ENCODE data around the gene AFF3. TPM values are rescaled to one million over a fixed set of nuclear protein-coding genes. Genes with fewer than 3 reads are reported as not detected.
"Not testable (repeated sequence)": the region's sequence is repeated elsewhere in the genome, so short reads cannot be mapped to it uniquely, and the experiment has no call there.

Gene AFF3
- total RNA-seq, 2 donors from 2014 or later = 20.8 to 22.8 TPM

DNA sequence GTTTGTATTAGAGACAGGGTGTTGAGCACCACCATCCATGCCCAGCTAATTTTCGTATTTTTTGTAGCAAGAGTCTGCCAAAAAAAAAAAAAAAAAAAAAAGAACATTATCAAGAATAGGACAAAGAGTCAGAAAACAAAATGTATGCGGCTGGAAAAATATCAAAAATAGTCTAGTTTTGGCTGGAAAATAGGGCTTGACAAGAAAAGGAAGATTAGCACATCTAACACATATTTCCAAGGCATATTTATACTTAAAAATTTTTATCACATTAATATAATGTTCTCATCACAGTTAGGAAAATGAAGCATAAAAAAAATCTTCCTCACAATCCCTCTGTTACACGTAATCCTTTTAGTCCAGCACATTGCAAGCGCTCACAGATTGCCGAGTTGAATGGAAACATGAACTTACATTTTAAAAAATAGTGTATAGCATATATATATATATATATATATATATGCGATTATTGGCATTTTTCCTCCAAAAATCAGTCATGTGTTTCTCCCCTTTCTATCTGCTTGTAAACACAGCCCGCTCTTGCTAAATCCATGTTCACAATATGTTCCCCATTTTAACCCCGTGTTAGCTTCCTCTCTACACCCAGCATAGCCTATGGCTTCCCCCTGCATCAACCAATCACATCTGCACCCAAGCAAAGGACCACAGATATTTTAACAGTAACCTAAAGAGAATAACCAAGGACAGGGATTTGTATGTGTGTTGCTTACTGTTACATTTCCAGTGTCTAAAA lies 183.0 kb downstream of the AFF3 start:
- intact Hi-C loops (cut with DNase I) = loop anchor here in 1 of 2 donors (5.0 kb wide), 1 partner anchor 48 kb away; no protein-coding TSS in a partner anchor

DNA sequence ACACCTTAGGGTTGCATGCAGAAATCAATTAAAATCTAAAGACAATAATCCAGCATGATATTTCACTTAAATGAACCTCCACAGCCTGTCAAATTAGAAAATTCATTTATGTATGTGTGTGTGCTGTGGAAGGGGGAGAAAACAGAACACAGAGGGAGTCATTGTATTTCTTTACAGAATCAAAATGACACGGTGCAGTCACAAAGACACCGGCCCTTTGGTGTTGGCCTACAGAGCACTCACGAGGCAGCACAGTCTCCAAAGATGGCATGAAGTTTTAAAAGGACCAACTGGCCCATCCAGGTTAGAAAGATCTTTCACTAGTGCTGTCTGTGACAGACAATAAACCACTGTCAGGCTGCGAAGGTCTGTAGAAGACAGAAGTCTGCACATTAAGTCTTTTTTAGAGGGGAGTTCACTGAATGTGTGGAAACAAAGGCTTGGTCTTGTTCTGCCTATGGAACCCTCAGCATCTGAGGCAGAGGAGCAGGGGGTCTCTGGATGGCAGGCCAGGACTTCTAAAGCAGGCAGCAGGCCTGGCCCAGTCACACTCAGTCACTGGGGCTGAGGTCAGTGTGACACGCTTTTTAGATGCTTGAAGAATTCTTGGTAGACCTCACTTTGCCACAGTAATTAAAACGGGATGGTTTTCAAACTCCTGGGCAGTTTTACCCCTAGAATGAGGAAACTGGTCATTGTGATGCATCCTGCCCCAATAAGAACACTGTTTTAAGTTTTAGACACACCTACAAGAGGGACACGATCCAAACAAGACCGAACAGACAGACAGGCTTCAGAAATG lies 184.9 kb downstream of the AFF3 start:
- no peak for ATAC-seq

More for the DNA sequence above, 183.0 kb downstream of the AFF3 start:
- no peak for DNase-seq
- ATAC-seq = no peak

DNA sequence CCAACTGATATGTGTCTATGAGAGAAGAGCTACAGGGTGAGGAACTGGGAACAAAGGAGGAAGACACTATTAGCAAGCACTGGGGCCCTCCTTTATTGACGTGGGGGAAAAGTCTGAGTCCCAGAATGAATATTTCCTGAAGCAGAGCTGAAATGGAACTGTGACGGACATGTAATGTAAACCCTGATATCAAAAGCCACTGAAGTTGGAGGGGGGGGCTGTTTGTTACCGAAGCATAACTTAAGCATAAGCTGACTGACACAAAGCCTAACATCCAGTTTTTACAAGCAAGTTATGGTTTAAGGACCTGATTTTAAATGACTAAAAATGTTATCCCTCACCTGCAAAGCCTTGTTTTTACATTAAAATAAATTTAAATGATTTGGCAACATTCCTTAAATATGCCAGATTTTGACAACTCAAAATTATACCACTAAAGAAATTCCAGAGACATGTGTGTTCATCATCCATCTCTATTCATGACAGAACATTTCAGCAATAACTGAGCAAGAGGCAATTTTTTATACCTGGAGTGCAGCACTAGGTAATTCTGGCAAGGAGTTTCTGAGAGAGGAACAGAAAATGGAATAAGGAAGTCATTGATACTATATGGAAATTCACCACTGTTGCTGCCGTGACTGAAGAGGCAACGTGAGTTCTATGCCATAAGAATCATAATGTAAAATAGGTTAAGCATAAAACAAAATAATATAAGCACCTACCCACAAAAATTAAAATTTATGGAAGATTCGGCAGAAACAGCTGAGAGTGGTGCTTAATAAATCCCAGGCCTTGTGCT lies 186.0 kb downstream of the AFF3 start:
- DNase-seq (no peak), ATAC-seq (no peak)
- intact Hi-C loops (cut with DNase I) = no loop called here

More for the DNA sequence above, 184.9 kb downstream of the AFF3 start:
- intact Hi-C loops (cut with DNase I) = no loop called here
- DNase-seq = no peak

DNA sequence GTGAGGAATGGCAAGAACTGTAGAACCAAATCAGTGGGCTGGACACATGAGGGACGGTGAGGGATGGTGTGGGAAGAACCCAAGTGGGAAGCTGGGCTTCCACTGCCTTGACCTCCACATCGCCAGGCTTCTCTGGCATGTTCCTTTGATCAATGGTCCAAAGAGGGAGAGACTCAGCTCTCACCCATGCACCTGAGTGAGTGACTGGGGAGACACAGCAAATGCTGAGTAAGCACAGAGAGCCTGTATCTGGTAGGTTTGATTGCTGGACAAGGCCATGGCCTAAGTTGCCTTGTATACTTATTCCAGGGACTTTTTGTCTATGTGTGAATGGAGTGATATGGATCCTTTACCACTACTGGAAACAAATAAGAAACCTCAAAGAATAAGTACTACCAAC lies 188.6 kb downstream of the AFF3 start:
- ATAC-seq (no peak), DNase-seq (no peak)
- intact Hi-C loops (cut with DNase I) = no loop called here

DNA sequence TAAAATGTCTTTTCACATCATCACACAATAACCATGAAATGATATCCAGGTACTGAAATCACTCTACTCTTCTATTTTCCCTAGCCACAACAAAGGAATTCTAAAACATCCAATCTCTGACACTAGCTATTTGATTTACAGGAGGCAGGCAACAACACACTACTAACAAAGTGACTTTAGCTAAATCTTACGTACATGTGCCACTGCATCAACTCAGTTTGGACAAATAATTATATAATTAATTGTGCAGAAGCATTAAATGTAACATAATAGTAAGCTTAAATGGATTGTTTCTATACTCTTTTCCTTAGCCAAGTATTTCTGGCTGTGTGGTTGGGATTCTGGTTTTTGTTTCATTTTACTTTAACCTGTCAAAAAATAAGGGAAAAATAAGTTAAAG lies 192.4 kb downstream of the AFF3 start:
- intact Hi-C loops (cut with DNase I) = no loop called here
- ATAC-seq (no peak), DNase-seq (no peak)

DNA sequence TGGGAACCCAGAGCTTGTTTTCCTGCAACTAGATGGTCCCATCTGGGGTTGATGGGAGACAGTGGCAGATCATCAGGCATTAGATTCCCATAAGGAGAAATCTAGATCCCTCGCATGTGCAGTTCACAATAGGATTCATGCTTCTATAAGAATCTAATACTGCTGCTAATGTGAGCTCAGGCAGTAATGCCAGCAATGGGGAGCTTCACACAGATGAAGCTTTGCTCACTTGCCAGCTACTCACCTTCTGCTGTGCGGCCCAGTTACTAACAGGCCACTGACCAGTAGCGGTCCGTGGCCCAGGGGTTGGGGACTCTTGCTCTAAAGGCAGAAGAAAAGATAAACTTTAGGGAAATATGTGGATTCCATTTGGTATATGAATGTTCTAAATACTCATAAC lies 192.9 kb downstream of the AFF3 start:
- intact Hi-C loops (cut with DNase I) = no loop called here
- no peak for ATAC-seq

DNA sequence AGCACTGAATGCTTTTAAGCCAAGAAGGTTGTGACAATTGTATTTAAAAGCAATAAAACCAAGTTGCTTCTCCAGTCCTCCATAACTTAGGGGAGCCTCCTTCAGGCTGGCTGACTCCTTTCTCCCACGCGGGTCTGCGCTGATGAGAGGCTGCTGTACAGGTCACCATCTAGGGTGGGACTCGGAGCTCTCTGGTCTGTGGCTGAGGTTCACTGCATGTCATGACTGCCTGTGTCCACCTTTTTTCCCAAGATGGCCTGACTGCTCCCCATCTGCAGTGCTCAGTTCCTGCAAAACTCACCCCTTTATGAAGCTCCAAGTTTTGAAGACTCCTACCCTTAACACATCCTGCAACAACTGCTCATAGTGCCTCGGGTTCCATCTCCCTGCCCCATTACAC lies 194.4 kb downstream of the AFF3 start:
- no peak for DNase-seq
- ATAC-seq = no peak
- intact Hi-C loops (cut with DNase I) = no loop called here

More for the DNA sequence above, 192.9 kb downstream of the AFF3 start:
- no peak for DNase-seq

DNA sequence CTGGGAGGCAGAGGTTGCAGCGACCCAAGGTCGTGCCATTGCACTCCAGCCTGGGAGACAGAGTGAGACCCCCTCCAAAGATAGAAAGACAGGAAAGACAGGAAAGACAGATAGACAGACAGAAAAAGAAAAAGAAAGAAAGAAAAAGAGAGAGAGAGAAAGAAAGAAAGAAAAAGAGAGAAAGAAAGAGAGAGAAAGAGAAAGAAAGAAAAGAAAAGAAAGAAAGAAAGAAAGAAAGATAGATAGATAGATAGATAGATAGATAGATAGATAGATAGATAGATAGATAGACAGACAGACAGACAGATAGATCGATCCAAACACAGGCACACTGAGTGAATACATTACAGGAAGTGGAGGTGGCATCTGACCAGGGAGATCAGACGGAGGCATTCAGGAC lies 195.0 kb downstream of the AFF3 start:
- intact Hi-C loops (cut with DNase I); DNase-seq; ATAC-seq: not testable (repeated sequence)

DNA sequence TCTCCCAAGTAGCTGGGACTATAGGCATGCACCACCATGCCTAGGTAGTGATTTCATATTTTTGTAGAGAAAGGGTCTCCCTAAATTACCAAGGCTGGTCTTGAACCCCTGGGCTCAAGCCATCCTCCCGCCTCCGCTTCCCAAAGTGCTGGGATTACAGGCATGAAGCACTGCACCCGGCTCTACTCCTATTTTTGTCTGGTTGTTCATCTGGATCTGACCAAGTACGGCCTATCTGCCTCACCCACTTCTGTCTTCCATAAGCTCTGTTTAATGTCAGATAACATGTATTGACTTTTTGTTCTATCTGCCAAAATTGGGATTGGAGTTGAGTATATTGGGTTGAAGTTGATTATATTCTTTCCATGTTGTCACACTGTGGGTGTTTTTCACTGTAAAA lies 198.4 kb downstream of the AFF3 start:
- ATAC-seq (no peak), DNase-seq (no peak)
- intact Hi-C loops (cut with DNase I) = no loop called here

DNA sequence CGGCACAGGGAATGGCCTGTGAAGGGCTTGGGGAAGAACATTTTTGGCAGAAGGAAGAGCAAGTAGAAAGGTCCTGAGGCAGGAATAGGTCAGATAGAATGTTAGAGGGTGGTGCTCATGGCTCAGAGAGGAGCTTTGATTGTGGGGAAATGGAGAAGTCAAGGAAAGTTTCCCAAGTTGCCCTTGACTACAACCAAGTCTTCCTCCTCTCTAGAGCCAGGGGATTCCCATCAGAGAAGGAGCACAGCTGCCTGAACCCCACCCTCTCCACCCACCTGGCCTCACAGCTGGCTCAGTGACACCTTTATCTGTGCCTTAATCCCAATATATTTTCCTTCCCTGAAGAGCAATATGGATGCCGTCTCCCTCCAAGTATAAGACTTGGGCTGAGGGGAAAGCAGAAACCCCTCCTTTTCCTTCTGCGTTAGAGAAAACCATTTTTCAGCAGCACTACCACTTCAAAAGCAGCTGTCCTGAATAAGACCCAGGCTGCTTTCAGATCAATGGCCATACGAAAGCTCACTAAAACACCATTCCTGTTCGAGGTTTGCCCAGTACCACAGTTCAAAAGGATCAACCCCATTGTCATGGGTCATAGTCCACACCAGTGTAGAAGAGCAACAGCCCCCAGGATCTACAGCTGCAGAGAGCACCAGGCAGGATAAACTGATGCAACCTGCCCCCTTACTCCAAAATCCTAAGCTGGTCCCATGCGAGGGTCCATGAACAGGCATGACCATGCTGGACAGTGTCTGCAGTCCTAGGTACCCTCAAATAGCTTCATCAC lies 199.6 kb downstream of the AFF3 start:
- ATAC-seq = no peak
- DNase-seq = no peak
- intact Hi-C loops (cut with DNase I) = no loop called here

DNA sequence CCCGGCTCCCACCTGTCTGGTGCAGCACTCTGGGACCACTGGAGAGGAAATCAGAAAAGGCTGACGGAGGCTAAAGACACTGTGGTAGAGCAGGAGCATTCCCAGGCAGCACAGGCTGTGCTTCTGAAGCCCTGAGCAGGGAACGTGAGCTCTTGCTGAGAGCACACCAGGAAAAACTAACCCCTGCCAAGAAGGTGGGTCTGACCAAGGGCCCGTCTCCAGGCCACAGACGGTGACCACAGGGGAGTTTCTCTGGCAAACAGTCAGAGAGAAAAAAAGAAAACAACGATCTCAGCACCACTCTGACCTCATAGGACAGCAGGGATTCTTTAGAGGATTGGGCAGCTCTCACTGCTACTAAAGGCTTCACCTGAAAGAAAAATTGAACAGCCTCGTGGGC lies 201.4 kb downstream of the AFF3 start:
- intact Hi-C loops (cut with DNase I) = no loop called here
- no peak for DNase-seq
- peak; percentile 45 to 77 for ATAC-seq

DNA sequence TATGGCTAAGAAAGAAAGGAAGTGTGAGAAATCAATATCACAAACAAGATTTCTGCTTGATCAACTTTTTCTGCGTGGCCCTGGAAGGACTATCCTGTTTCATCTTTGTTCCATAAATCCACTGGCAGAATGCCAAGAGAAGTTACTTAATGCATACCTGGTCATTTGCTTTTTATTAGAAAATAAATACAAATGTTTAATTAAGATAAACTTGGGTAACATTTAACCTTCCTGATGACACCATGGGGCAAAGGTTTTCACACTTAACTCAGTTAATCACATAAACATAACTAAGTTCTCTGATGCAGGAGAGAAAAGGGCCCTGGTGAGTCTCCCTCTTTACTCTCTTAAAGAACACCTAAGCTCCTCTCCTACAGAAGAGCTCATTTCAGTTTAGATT lies 203.3 kb downstream of the AFF3 start:
- intact Hi-C loops (cut with DNase I) = no loop called here
- DNase-seq = no peak
- ATAC-seq = no peak

DNA sequence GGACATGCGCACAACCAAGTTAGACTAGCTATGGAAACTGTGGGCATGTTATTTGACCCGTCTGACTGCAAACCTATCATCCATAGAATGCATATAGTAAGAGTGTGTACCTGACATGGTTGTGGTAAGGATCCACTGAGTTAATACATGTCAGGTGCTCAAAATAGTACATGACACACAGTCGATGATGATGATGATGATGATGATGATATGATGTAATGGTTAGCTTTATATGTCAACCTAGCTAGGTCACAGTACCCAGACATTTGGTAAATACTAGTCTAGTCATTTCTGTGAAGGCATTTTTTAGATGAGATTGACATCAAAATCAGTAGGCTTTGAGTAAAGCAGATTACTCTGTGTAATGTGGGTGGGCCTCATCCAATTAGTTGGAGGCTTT lies 204.1 kb downstream of the AFF3 start:
- ATAC-seq = no peak
- intact Hi-C loops (cut with DNase I) = no loop called here
- DNase-seq = no peak

DNA sequence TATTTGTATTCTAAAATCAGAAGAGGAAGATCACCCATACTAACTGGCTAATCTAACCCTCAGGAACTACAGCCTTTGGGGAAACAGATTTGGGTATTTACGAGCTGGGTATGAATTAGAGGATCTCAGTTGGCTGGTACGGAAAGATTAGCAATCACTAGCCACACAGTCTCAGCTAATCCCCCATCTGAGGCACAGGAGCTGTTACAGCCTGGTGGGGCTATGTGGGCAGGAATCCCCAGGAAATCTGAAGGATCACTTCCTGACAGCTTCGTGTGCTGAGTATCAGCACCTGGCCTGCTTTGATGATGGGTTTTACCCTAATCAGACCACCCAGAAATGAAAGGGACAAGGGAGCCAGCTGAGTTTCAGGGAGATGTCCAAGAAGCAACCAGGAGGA lies 206.3 kb downstream of the AFF3 start:
- ATAC-seq = no peak
- intact Hi-C loops (cut with DNase I) = no loop called here
- DNase-seq = no peak

DNA sequence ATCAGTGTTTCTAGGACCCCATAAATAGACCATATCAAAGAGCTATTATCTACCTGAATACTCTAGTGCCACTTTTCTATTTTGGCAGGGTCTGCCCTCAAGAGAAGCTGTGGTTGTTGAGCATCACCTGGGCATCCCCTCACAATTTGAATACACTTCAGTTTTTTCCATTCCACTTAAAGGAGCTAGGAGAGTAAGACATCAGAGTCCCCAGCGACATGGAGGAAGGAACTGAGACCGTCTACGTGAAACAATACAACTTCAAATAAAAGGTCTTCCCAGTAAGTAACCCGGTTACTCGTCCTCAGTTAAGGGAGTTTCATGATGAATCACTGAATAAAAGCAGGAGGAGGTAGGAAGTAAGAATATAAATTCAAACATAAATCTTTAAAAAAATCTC lies 206.7 kb downstream of the AFF3 start:
- intact Hi-C loops (cut with DNase I) = no loop called here
- DNase-seq (no peak), ATAC-seq (no peak)

DNA sequence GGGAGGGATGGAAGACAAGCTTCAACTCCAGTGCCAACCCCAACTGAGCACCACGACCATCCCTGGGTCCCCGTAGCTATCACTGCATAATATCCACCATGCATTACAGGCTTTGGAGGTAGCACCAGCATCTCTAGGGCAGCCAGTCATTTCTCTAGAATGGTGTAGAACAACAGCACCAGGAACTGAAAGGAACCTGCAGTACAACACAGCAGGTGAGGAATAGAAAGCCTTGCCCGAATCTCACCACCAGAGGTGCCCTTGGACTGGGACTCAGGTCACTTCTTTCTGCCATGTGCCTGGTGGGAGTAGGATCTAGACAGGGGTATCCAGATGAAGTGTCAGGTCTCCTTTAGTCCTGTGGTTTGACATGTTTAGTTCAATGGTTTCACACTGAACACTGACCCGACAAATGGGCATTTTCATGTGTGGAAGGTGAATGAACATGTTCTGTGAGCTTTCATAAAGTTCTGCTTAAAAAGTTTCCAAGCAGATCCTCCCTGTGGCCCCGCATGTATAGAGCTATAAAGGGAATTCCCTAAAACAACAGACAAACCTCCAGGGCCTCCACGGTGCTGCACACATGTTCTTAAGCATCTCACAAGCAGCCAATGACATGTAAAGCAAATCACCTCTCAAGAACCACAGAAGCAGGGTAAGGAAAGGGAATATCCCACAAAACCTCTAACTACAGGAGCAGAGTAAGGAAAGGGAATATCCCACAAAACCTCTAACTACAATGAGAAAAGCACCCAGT lies 208.3 kb downstream of the AFF3 start:
- intact Hi-C loops (cut with DNase I) = no loop called here
- DNase-seq (no peak), ATAC-seq (no peak)

DNA sequence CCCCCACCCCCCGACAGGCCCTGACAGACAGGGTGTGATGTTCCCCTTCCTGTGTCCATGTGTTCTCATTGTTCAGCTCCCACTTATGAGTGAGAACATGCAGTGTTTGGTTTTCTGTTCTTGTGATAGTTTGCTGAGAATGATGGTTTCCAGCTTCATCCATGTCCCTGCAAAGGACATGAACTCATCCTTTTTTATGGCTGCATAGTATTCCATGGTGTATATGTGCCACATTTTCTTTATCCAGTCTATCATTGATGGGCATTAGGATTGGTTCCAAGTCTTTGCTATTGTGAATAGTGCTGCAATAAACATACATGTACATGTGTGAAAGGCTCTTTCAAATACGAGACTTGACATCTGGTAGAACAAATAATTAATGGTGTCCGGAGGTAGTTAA lies 208.9 kb downstream of the AFF3 start:
- ATAC-seq; intact Hi-C loops (cut with DNase I); DNase-seq: not testable (repeated sequence)

DNA sequence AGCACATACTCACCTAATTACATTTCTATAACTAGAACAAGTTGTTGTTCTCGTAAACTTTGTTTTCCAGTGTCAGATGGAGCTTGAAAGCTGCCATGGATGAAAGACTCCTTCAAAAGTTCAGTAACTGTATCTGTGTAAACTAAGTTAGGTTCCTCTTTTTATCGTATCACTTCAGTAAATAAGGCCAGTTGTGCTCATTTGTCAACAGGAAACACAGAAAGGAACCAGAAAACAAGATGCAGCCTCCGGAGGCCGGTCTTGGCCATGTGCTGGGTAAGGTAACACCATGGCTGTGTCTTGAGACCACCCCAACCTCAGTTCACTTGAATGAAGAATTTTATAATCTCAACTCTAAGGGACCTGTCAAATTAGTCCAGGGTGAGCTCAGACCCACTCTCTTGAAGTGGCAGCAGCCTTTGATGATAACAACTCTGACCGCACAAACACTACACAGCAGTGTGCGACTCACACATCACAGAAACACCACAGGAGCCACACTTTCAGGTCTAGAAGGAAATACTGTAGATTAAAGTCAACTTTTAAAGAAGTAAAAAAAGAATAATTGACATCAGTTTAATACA lies 213.8 kb downstream of the AFF3 start:
- intact Hi-C loops (cut with DNase I) = no loop called here
- no peak for ATAC-seq
- no peak for DNase-seq
